Uterus (tissue), 2 donors: ENCODE measurements around the gene CD99.
"Not testable (repeated sequence)": the region's sequence is repeated elsewhere in the genome, so short reads cannot be mapped to it uniquely, and the experiment has no call there.

Experiments
- POLR2A ChIP-seq, 2 donors: fragments of 450-650 bp; IDR thresholded peaks; one replicate each; pipeline ENCODE4 v1.6.1; 2016; ENCODE audit warnings: antibody characterized with exemption in 2 of 2, mild to moderate bottlenecking in 1 of 2, moderate library complexity in 1 of 2
- TF ChIP-seq, protein P1 (sequence below), 4 experiments: fragments of 200-600 bp in 2 of 4; fragments of 450-650 bp in 2 of 4; sonication (generic) in 2 of 4; IDR thresholded peaks; one replicate each; pipeline ENCODE4 v1.5.1; 2016 to 2019; ENCODE audit warnings: antibody characterized with exemption in 4 of 4, mild to moderate bottlenecking in 2 of 4, moderate library complexity in 1 of 4

DNA sequence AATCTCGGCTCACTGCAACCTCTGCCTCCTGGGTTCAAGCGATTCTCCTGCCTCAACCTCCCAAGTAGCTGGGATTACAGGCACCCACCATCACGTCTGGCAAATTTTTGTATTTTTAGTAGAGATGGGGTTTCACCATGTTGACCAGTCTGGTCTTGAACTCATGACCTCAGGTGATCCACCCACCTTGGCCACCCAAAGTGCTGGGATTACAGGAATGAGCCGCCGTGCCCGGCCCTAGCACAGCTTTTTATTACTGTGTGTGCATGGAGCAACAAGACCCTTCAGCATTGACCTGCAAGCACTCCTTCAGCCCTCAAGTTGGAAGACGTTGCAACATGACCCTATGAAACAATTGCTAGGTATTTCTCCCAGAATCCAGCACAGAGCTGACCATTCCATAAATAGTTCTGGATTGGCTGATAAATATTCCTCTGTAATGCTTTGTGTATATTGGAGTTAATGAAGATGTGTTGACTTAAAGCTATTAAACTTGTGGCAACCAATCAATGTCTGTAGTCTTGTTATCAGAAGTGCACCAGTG lies 15.4 kb upstream of the CD99 start:
- TF ChIP-seq, protein P1, sequence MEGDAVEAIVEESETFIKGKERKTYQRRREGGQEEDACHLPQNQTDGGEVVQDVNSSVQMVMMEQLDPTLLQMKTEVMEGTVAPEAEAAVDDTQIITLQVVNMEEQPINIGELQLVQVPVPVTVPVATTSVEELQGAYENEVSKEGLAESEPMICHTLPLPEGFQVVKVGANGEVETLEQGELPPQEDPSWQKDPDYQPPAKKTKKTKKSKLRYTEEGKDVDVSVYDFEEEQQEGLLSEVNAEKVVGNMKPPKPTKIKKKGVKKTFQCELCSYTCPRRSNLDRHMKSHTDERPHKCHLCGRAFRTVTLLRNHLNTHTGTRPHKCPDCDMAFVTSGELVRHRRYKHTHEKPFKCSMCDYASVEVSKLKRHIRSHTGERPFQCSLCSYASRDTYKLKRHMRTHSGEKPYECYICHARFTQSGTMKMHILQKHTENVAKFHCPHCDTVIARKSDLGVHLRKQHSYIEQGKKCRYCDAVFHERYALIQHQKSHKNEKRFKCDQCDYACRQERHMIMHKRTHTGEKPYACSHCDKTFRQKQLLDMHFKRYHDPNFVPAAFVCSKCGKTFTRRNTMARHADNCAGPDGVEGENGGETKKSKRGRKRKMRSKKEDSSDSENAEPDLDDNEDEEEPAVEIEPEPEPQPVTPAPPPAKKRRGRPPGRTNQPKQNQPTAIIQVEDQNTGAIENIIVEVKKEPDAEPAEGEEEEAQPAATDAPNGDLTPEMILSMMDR (IDR thresholded peaks at IDR 0.05) = not testable (repeated sequence)
- not testable (repeated sequence) for TF ChIP-seq POLR2A (IDR thresholded peaks at IDR 0.05)
